Measurements from ENCODE around the gene AZGP1. TPM values are rescaled to one million over a fixed set of nuclear protein-coding genes. Genes with fewer than 3 reads are reported as not detected.

Gene AZGP1
- total and polyA plus RNA-seq, 7 experiments from 2014 or later = not detected

DNA sequence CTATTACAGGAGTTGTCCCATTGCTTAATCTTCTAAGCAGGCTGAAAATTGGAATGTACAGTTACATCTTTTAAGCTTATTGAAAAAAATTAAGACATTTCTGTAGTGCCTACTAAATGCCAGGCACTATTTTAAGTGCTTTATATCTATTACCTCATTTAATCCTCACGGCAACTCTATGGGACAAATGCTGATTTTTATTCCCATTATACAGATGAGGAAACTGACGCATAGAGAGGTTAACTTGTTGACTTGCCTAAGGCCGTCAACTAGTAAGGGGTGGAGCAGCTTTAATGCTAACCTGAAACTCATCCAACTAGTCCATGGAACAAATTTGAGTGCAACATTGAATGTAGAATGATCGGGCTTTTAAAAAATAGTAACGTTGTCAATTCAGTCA lies 42.0 kb upstream of the AZGP1 start:
- no peaks in the 10 kb centered on the region for H3K27me3 Mint-ChIP-seq
- H3K27ac Mint-ChIP-seq = peak overlapping the region in 3 of 9 donors; percentile 23 to 54 (median 25)
- H3K36me3 ChIP-seq (ENCODE audit: control insufficient read depth in 2 of 3, insufficient read depth in 3 of 3, low read length in 3 of 3) = peaks cover 0 to 20% (median 0%) of the 10 kb centered on the region in 3 experiments
- H3K4me1 ChIP-seq (ENCODE audit: control insufficient read depth in 2 of 2, insufficient read depth in 2 of 2, low read length in 2 of 2) = peaks cover 19 to 22% of the 10 kb centered on the region in 2 donors
- no peak overlapping the region for H3K4me3 ChIP-seq (ENCODE audit: low read length)
- POLR2A ChIA-PET = interaction anchor here (0.5 to 5.1 kb wide), 5 partner anchors 15 to 44 kb away, joined by 3 to 42 read pairs (median 4); partner anchors contain the start of gene ZSCAN21
- no peak overlapping the region for H3K27ac ChIP-seq (ENCODE audit: low read depth, low read length)
- peaks cover 0 to 3% (median 0%) of the 10 kb centered on the region in 11 donors for H3K9me3 Mint-ChIP-seq
- no peak for ATAC-seq
- H3K36me3 Mint-ChIP-seq = peaks cover 0 to 4% (median 2%) of the 10 kb centered on the region in 5 donors
- H3K4me3 Mint-ChIP-seq = peak overlapping the region in 5 of 10 donors; percentile 8 to 29 (median 27)
- H3K4me1 Mint-ChIP-seq = peaks cover 23 to 65% (median 55%) of the 10 kb centered on the region in 7 donors
- CTCF ChIA-PET = interaction anchor here (0.7 to 1.7 kb wide), 2 partner anchors 28 to 57 kb away, joined by 4 to 6 read pairs; no protein-coding TSS in a partner anchor
- no peak for DNase-seq
- intact Hi-C loops (cut with micrococcal nuclease) = loop anchor here in 1 of 2 donors (10.0 kb wide), 1 partner anchor 873 kb away; the partner anchor contains the start of gene SMURF1
- no peaks in the 10 kb centered on the region for H3K27me3 ChIP-seq (ENCODE audit: control insufficient read depth in 2 of 2, insufficient read depth in 2 of 2, low read length in 2 of 2)
- no peaks in the 10 kb centered on the region for H3K9me3 ChIP-seq (ENCODE audit: control insufficient read depth in 2 of 3, low read length in 3 of 3)

DNA sequence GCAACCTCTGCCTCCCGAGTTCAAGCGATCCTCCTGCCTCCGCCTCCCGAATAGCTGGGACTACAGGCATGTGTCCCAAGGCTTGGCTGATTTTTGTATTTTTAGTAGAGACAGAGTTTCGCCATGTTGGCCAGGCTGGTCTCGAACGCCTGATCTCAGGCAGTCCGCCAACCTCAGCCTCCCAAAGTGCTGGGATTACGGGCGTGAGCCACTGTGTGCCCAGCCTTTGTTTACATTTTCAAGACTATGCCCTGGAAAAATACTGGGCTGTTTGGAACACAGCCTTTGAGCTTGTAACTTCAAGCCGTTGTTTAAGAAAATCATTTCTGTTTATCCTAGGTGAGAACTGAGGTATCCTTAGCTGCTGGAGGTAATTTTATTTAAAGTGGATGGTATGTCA lies 41.5 kb upstream of the AZGP1 start:
- Histone ChIP-seq H3K4me3 (ENCODE audit: low read length) (no peak overlapping the region), H3K4me1 (ENCODE audit: control insufficient read depth in 2 of 2, insufficient read depth in 2 of 2, low read length in 2 of 2) (peaks cover 19 to 22% of the 10 kb centered on the region in 2 donors), H3K27me3 (ENCODE audit: control insufficient read depth in 2 of 2, insufficient read depth in 2 of 2, low read length in 2 of 2) (no peaks in the 10 kb centered on the region), H3K27ac (ENCODE audit: low read depth, low read length) (no peak overlapping the region), H3K9me3 (ENCODE audit: control insufficient read depth in 2 of 3, low read length in 3 of 3) (no peaks in the 10 kb centered on the region), H3K36me3 (ENCODE audit: control insufficient read depth in 2 of 3, insufficient read depth in 3 of 3, low read length in 3 of 3) (peaks cover 0 to 17% (median 0%) of the 10 kb centered on the region in 3 experiments)
- H3K36me3 Mint-ChIP-seq = peaks cover 0 to 4% (median 0%) of the 10 kb centered on the region in 5 donors
- H3K27me3 Mint-ChIP-seq = no peaks in the 10 kb centered on the region
- ATAC-seq (no peak), DNase-seq (no peak)
- H3K4me1 Mint-ChIP-seq = peaks cover 23 to 65% (median 53%) of the 10 kb centered on the region in 7 donors
- POLR2A ChIA-PET = interaction anchor here (0.5 to 5.1 kb wide), 7 partner anchors 8 to 602 kb away, joined by 3 to 42 read pairs (median 4); partner anchors contain the start of gene ZSCAN21
- H3K9me3 Mint-ChIP-seq = peaks cover 0 to 3% (median 0%) of the 10 kb centered on the region in 11 donors
- peak overlapping the region in 8 of 10 donors; percentile 8 to 92 (median 28) for H3K4me3 Mint-ChIP-seq
- peak overlapping the region in 4 of 9 donors; percentile 25 to 97 (median 42) for H3K27ac Mint-ChIP-seq
- CTCF ChIA-PET = interaction anchor here (1.7 kb wide), 1 partner anchor 27 kb away, joined by 4 read pairs; no protein-coding TSS in a partner anchor
- intact Hi-C loops (cut with micrococcal nuclease) = loop anchor here in 1 of 2 donors (10.0 kb wide), 1 partner anchor 872 kb away; the partner anchor contains the start of gene SMURF1

DNA sequence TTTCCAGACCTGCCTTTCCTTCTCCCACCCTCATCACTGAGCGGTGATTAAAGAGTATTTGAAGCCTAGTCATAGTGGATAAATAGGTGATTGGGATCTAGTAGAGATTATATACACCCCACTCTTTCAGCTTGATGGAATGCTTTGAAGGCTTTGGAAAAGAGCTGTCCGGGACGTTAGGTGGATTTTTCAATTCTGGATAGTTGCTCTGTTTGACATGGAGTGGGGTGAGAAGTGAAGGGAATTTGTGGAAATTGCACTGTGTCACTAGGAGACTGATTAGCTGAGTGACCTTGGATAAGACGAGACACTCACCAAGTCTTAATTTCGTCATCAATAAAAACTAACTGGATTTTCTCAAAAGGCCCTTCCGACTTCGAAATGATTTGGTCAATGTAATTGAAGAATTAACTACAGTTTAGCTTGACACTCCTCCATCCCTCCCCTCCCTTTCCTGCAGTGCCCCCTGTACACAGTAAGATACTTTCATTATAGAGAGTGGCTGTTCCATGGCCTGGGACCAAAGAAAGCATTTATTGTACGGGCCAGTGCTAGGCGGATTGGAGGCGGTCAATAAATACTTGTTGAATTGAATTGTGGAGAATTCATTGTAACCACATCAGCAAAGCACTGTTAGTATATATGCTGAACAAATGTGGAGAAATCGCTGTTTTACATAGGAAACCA lies 40.5 kb upstream of the AZGP1 start:
- Histone ChIP-seq H3K36me3 (ENCODE audit: control insufficient read depth in 2 of 3, insufficient read depth in 3 of 3, low read length in 3 of 3) (peaks cover 0 to 11% (median 0%) of the 10 kb centered on the region in 3 experiments), H3K27me3 (ENCODE audit: control insufficient read depth in 2 of 2, insufficient read depth in 2 of 2, low read length in 2 of 2) (no peaks in the 10 kb centered on the region), H3K4me1 (ENCODE audit: control insufficient read depth in 2 of 2, insufficient read depth in 2 of 2, low read length in 2 of 2) (peaks cover 19 to 22% of the 10 kb centered on the region in 2 donors), H3K27ac (ENCODE audit: low read depth, low read length) (peak overlapping the region; percentile 98), H3K4me3 (ENCODE audit: low read length) (peak overlapping the region; percentile 51), H3K9me3 (ENCODE audit: control insufficient read depth in 2 of 3, low read length in 3 of 3) (no peaks in the 10 kb centered on the region)
- intact Hi-C loops (cut with micrococcal nuclease) = loop anchor here in 1 of 2 donors (10.0 kb wide), 1 partner anchor 872 kb away; the partner anchor contains the start of gene SMURF1
- H3K27me3 Mint-ChIP-seq = no peaks in the 10 kb centered on the region
- peaks cover 23 to 62% (median 49%) of the 10 kb centered on the region in 7 donors for H3K4me1 Mint-ChIP-seq
- H3K4me3 Mint-ChIP-seq = peak overlapping the region; percentile 92 to 98 (median 96)
- DNase-seq (no peak), ATAC-seq (no peak)
- H3K36me3 Mint-ChIP-seq = peaks cover 0 to 4% (median 0%) of the 10 kb centered on the region in 5 donors
- H3K9me3 Mint-ChIP-seq = peaks cover 0 to 3% (median 0%) of the 10 kb centered on the region in 11 donors
- H3K27ac Mint-ChIP-seq = peak overlapping the region; percentile 91 to 98 (median 97)
- ChIA-PET POLR2A (interaction anchor here (0.8 to 5.1 kb wide), 11 partner anchors 9 to 104 kb away, joined by 3 to 42 read pairs (median 5); partner anchors contain the start of genes GJC3, TRIM4 and ZSCAN21), CTCF (interaction anchor here (1.7 kb wide), 1 partner anchor 26 kb away, joined by 4 read pairs; no protein-coding TSS in a partner anchor)

DNA sequence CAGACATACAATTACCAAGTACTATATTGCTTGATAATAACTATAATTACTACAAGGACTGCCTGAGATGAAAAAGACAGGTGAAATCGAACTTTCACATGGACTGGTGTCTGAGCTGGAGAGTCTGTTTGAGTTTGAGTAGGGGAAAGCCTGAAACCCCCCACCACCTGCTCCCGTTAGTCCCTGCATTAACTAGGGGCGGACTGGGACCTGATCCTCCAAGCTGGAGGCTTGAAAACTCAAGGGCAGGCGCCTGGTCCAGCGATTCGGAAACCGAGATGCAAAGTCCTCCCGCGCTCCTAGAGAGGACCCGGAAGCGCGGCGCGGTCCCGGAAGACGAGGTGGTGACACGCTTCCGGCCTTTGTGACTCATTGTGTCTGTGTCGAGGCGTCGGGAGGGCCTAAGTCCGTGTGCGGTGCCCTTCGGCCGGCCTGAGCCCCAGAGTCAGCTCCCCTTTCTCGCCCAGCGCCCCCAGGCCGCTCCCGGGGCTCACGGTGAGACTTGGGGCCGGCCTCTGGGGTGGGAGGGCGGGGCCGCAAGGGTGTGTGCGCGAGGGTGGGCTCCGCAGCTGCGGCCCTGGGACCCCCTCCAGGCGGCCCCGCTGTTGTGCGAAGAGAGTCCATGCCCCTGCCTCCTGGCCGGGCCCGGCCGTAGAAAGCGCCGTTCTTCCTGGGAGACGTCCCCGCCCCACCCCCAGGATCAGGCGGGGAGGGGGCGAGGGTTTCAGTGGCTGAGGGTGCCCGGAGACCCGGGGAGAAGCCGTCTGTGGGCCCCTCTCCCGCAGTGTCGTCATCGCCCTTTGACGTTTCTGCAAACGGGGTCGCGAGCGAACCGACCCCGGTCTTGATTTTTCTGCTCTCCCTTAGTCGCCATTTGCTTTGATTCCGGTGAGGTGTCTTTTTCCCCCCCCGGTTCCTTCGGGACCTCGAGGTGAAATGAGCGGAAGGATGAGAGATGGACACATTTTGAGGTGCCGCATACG lies 39.7 kb upstream of the AZGP1 start, which contains the start of gene ZKSCAN1:
Gene ZKSCAN1 (plus strand): TSS at position 365 of the 983 bp plus-strand sequence. CDS start 7,911 bp downstream, outside the sequence.
- H3K4me3 ChIP-seq (ENCODE audit: low read length) = peak within 1 kb of the TSS; percentile 51
- peak; percentile 68 to 86 (median 81) for DNase-seq

DNA sequence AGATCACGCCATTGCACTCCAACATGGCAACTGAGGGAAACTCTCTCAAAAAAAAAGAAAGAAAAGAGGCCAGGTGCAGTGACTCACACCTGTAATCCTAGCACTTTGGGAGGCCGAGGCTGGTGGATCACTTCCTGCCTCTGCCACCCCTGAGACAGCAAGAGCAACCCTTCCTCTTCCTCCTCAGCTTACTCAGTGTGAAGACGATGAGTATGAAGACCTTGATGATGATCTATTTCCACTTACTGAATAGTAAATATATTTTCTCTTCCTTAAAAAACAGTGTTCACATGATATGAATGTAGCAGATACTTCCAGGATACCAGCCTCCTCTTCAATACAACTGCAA lies 37.5 kb upstream of the AZGP1 start:
- Histone ChIP-seq H3K4me1 (ENCODE audit: control insufficient read depth in 2 of 2, insufficient read depth in 2 of 2, low read length in 2 of 2) (peaks cover 19 to 22% of the 10 kb centered on the region in 2 donors), H3K9me3 (ENCODE audit: control insufficient read depth in 2 of 3, low read length in 3 of 3) (no peaks in the 10 kb centered on the region), H3K27me3 (ENCODE audit: control insufficient read depth in 2 of 2, insufficient read depth in 2 of 2, low read length in 2 of 2) (no peaks in the 10 kb centered on the region), H3K4me3 (ENCODE audit: low read length) (no peak overlapping the region), H3K27ac (ENCODE audit: low read depth, low read length) (no peak overlapping the region), H3K36me3 (ENCODE audit: control insufficient read depth in 2 of 3, insufficient read depth in 3 of 3, low read length in 3 of 3) (peaks cover 0 to 4% (median 0%) of the 10 kb centered on the region in 3 experiments)
- Mint-ChIP-seq H3K9me3 (peaks cover 0 to 2% (median 0%) of the 10 kb centered on the region in 11 donors), H3K4me1 (peaks cover 14 to 36% (median 32%) of the 10 kb centered on the region in 7 donors), H3K4me3 (no peak overlapping the region), H3K36me3 (peaks cover 0 to 4% (median 0%) of the 10 kb centered on the region in 5 donors), H3K27ac (peak overlapping the region in 3 of 9 donors; percentile 32 to 66 (median 51)), H3K27me3 (peaks cover 0 to 3% (median 0%) of the 10 kb centered on the region in 5 donors)
- ATAC-seq = no peak
- DNase-seq = no peak
- intact Hi-C loops (cut with micrococcal nuclease) = loop anchor here in 1 of 2 donors (10.0 kb wide), 1 partner anchor 869 kb away; the partner anchor contains the start of gene SMURF1
- POLR2A ChIA-PET = interaction anchor here (5.1 kb wide), 1 partner anchor 16 kb away, joined by 42 read pairs; no protein-coding TSS in a partner anchor
- CTCF ChIA-PET = no interaction called here

More for the DNA sequence above, 39.7 kb upstream of the AZGP1 start, which contains the start of gene ZKSCAN1:
- peaks cover 23 to 57% (median 44%) of the 10 kb centered on the region in 7 donors for H3K4me1 Mint-ChIP-seq
- peaks cover 0 to 3% (median 0%) of the 10 kb centered on the region in 5 donors for H3K27me3 Mint-ChIP-seq
- peaks cover 0 to 3% (median 0%) of the 10 kb centered on the region in 11 donors for H3K9me3 Mint-ChIP-seq
- Histone ChIP-seq H3K36me3 (ENCODE audit: control insufficient read depth in 2 of 3, insufficient read depth in 3 of 3, low read length in 3 of 3) (peaks cover 0 to 11% (median 0%) of the 10 kb centered on the region in 3 experiments), H3K9me3 (ENCODE audit: control insufficient read depth in 2 of 3, low read length in 3 of 3) (no peaks in the 10 kb centered on the region), H3K27ac (ENCODE audit: low read depth, low read length) (peak within 1 kb of the TSS; percentile 98), H3K27me3 (ENCODE audit: control insufficient read depth in 2 of 2, insufficient read depth in 2 of 2, low read length in 2 of 2) (no peaks in the 10 kb centered on the region), H3K4me1 (ENCODE audit: control insufficient read depth in 2 of 2, insufficient read depth in 2 of 2, low read length in 2 of 2) (peaks cover 19 to 22% of the 10 kb centered on the region in 2 donors)
- intact Hi-C loops (cut with micrococcal nuclease) = loop anchor here (1.0 to 10.0 kb wide), 9 partner anchors 18 to 871 kb away; partner anchors contain the start of genes TRIM4 (in 2 of the 2), ZNF3 (in 2 of the 2), ZSCAN21 (in 2 of the 2) and BUD31 (in 1 of the 2)
- ChIA-PET CTCF (interaction anchor here (1.0 to 1.6 kb wide), 5 partner anchors 22 to 96 kb away, joined by 3 to 5 read pairs (median 3); partner anchors contain the start of genes TRIM4, ZNF3 and ZSCAN21), POLR2A (interaction anchor here (0.6 to 5.1 kb wide), 19 partner anchors 11 to 513 kb away, joined by 3 to 42 read pairs (median 4); partner anchors contain the start of genes GJC3, TRIM4, ZKSCAN5 and ZSCAN21)
- peaks cover 0 to 4% (median 0%) of the 10 kb centered on the region in 5 donors for H3K36me3 Mint-ChIP-seq
- peak within 1 kb of the TSS; percentile 92 to 98 (median 96) for H3K4me3 Mint-ChIP-seq
- H3K27ac Mint-ChIP-seq = peak within 1 kb of the TSS; percentile 91 to 98 (median 97)
- ATAC-seq = peak; percentile 99
